GM12878 (cell line): ENCODE data around the gene IFNAR1. TPM values are rescaled to one million over a fixed set of nuclear protein-coding genes. Genes with fewer than 3 reads are reported as not detected.

ENCODE experiments used
- ATAC-seq: fragments of 200-7000 bp; cut with Tn5 transposase; 3 replicates; pipeline ENCODE4 v1.9.1; 2020; ENCODE audit warnings: mild to moderate bottlenecking, moderate library complexity
- BruUV-seq: library from RNA; stranded (reverse); fragments of 400-500 nt; replicated peaks from 2 replicates; lab custom pipeline; 2021; lab: Mats Ljungman, UMichigan
- CTCF ChIA-PET: fragments of 300-600 bp; sonication (Branson Sonifier 250); formaldehyde crosslinking; extraction: SDS; loops from one replicate; lab custom pipeline; 2021; ENCODE audit warnings: inconsistent platforms; lab: Yijun Ruan, JAX
- POLR2A ChIA-PET: fragments of 350-600 bp; formaldehyde crosslinking; extraction: SDS; loops from one replicate; lab custom pipeline; 2021; ENCODE audit warnings: inconsistent platforms; lab: Charles Lee
- RAD21 ChIA-PET: fragments of 300-600 bp; sonication (Branson Sonifier 250); formaldehyde crosslinking; loops from one replicate; lab custom pipeline; 2023; ENCODE audit warnings: antibody characterized with exemption; ENCODE audit not compliant: unreplicated experiment; lab: Charles Lee
- SMC1A ChIA-PET: fragments of 300-600 bp; sonication (Branson Sonifier 250); formaldehyde crosslinking; loops from one replicate; lab custom pipeline; 2023; ENCODE audit not compliant: unreplicated experiment, uncharacterized antibody; lab: Charles Lee
- DNase-seq: peaks from one replicate; pipeline ENCODE4 v3.0.0-alpha.2; 2011; ENCODE audit warnings: low read depth, low spot score
- FAIRE-seq: peaks from 3 replicates; lab custom pipeline; 2011; peaks lifted over from hg19 to GRCh38; lab: Jason Lieb, UNC
- H2AFZ ChIP-seq: 2 replicates; pipeline ENCODE4 v1.6.0; 2011; ENCODE audit warnings: low read depth, low read length, control low read depth; ENCODE audit not compliant: control insufficient read depth
- H3K27ac ChIP-seq: 2 replicates; pipeline ENCODE4 v1.5.1; 2011; ENCODE audit warnings: control low read depth; ENCODE audit not compliant: control insufficient read depth, insufficient read depth
- H3K27me3 ChIP-seq, 2 experiments: replicated peaks in 1 of 2; 2 replicates each; pipeline versions ENCODE4 v1.6.0 to v1.6.1; 2011; ENCODE audit warnings: low read length in 1 of 2; ENCODE audit not compliant: control insufficient read depth in 2 of 2, insufficient read depth in 2 of 2
- H3K36me3 ChIP-seq, 2 experiments: 2 replicates each; pipeline ENCODE4 v1.5.1; 2011; ENCODE audit warnings: low read length in 1 of 2; ENCODE audit not compliant: control insufficient read depth in 2 of 2, insufficient read depth in 2 of 2
- H3K4me1 ChIP-seq: 2 replicates; pipeline ENCODE4 v1.6.1; 2011; ENCODE audit warnings: mild to moderate bottlenecking, low read length, moderate library complexity, mixed read lengths; ENCODE audit not compliant: control insufficient read depth, insufficient read depth
- H3K4me2 ChIP-seq: 2 replicates; pipeline ENCODE4 v1.6.0; 2011; ENCODE audit warnings: control low read depth; ENCODE audit not compliant: control insufficient read depth, insufficient read depth
- H3K4me3 ChIP-seq: fragments of 200-600 bp; sonication (generic); 2 replicates; pipeline ENCODE4 v1.5.1; 2016
- H3K79me2 ChIP-seq: 2 replicates; pipeline ENCODE4 v1.6.0; 2011; ENCODE audit warnings: low read length; ENCODE audit not compliant: control insufficient read depth, insufficient read depth
- H3K9ac ChIP-seq: 2 replicates; pipeline ENCODE4 v1.8.0; 2011; ENCODE audit warnings: low read length, control low read depth, mixed read lengths; ENCODE audit not compliant: control insufficient read depth, insufficient read depth
- H3K9me3 ChIP-seq: replicated peaks from 3 replicates; pipeline ENCODE4 v1.5.1; 2011; ENCODE audit warnings: mild to moderate bottlenecking, low read length; ENCODE audit not compliant: control insufficient read depth, insufficient read depth
- H4K20me1 ChIP-seq: 2 replicates; pipeline ENCODE4 v1.6.0; 2011; ENCODE audit not compliant: control insufficient read depth, insufficient read depth
- BCLAF1 ChIP-seq: fragments of 450-650 bp; IDR thresholded peaks from 2 replicates; pipeline ENCODE4 v1.6.1; 2017; ENCODE audit warnings: antibody characterized with exemption, mild to moderate bottlenecking, moderate library complexity
- BHLHE40 ChIP-seq, 2 experiments: fragments of 450-650 bp in 1 of 2; IDR thresholded peaks; 2 replicates each; pipeline ENCODE4 v1.6.1; 2011 to 2017; ENCODE audit warnings: low read depth in 2 of 2, borderline replicate concordance in 1 of 2, improper control_type of control experiment in 1 of 2, low read length in 1 of 2, mild to moderate bottlenecking in 1 of 2
- CEBPB ChIP-seq, 2 experiments: fragments of 150-350 bp in 1 of 2; IDR thresholded peaks; 2 replicates each; pipeline ENCODE4 v1.6.1; 2012 to 2014; ENCODE audit warnings: low read depth in 2 of 2, low read length in 2 of 2, borderline replicate concordance in 1 of 2, inconsistent platforms in 1 of 2
- CHD2 ChIP-seq: IDR thresholded peaks from 2 replicates; pipeline ENCODE4 v1.6.1; 2011; ENCODE audit warnings: low read depth, low read length, improper control_type of control experiment, borderline replicate concordance
- EP300 ChIP-seq, 2 experiments: fragments of 150-350 bp in 1 of 2; IDR thresholded peaks; 2 replicates each; pipeline ENCODE4 v1.6.1; 2011 to 2012; ENCODE audit warnings: low read depth in 2 of 2, low read length in 2 of 2, borderline replicate concordance in 1 of 2, improper control_type of control experiment in 1 of 2, inconsistent platforms in 1 of 2; ENCODE audit not compliant: control insufficient read depth in 1 of 2
- FOXM1 ChIP-seq: IDR thresholded peaks from 2 replicates; pipeline ENCODE4 v1.6.1; 2012; ENCODE audit warnings: low read depth, mild to moderate bottlenecking, inconsistent platforms, low read length, moderate library complexity
- JUND ChIP-seq: IDR thresholded peaks from 2 replicates; pipeline ENCODE4 v1.6.1; 2012; ENCODE audit warnings: low read depth, mild to moderate bottlenecking, low read length, improper control_type of control experiment, moderate library complexity
- KAT2A ChIP-seq: conservative IDR thresholded peaks from 2 replicates; pipeline ENCODE4 v1.6.1; 2011; ENCODE audit warnings: low read depth, low read length; ENCODE audit not compliant: control insufficient read depth
- KDM1A ChIP-seq: fragments of 200-600 bp; sonication (generic); IDR thresholded peaks from 2 replicates; pipeline ENCODE4 v1.6.1; 2016; ENCODE audit warnings: borderline replicate concordance
- SIX5 ChIP-seq: IDR thresholded peaks from 2 replicates; pipeline ENCODE4 v1.6.1; 2011; ENCODE audit warnings: mild to moderate bottlenecking, low read depth, low read length, moderate library complexity; ENCODE audit not compliant: severe bottlenecking
- SMAD1 ChIP-seq: fragments of 450-650 bp; IDR thresholded peaks from 2 replicates; pipeline ENCODE4 v1.6.1; 2018; ENCODE audit warnings: mild to moderate bottlenecking, low read depth; ENCODE audit not compliant: partially characterized antibody
- SMARCA5 ChIP-seq: fragments of 450-650 bp; IDR thresholded peaks from 2 replicates; pipeline ENCODE4 v1.6.1; 2017; ENCODE audit warnings: mild to moderate bottlenecking
- SPI1 ChIP-seq: IDR thresholded peaks from 2 replicates; pipeline ENCODE4 v1.6.1; 2011; ENCODE audit warnings: low read depth, mild to moderate bottlenecking, low read length, moderate library complexity, borderline replicate concordance; ENCODE audit not compliant: insufficient read depth
- TARDBP ChIP-seq: IDR thresholded peaks from 2 replicates; pipeline ENCODE4 v1.6.1; 2016; ENCODE audit warnings: borderline replicate concordance
- ZNF274 ChIP-seq: IDR thresholded peaks from one replicate; pipeline ENCODE4 v1.8.0; 2011; ENCODE audit not compliant: insufficient read length, insufficient read depth
- ZNF592 ChIP-seq: fragments of 450-650 bp; IDR thresholded peaks from 2 replicates; pipeline ENCODE4 v1.6.1; 2017; ENCODE audit warnings: mild to moderate bottlenecking, moderate library complexity
- WGBS: methylation state at CpG from one replicate; pipeline ENCODE4 v1.1.6; 2016; ENCODE audit warnings: low lambda C conversion rate; ENCODE audit not compliant: insufficient replicate concordance, insufficient coverage; ENCODE audit errors: missing lambda C conversion rate; 5-methylcytosine and 5-hydroxymethylcytosine counted together
- in situ Hi-C: fragments of 300-500 bp; cut with MboI; formaldehyde crosslinking; loops from 9 replicates; pipeline ENCODE4 v1.14.3; 2018; ENCODE audit warnings: mixed read lengths
- intact Hi-C: fragments of 100-400 bp; cut with micrococcal nuclease; formaldehyde crosslinking; loops from one replicate; pipeline ENCODE4 v1.14.2; 2022; ENCODE audit not compliant: unreplicated experiment
- polyA plus RNA-seq, 11 experiments: library from polyadenylated mRNA; depleted of rRNA in 4 of 11; unstranded in 6 of 11; stranded (reverse) in 5 of 11; fragments of >200 nt; fragmentation: Nextera tagmentation in 4 of 11; fragmentation: Illumina TruSeq in 1 of 11; extraction: Ambion mirVana in 4 of 11; extraction: Trizol in 1 of 11; gene quantifications; 1 replicate in 1 of 11; 2 replicates in 10 of 11; pipeline versions ENCODE4 v1.2.1 to v1.2.3, GENCODE V29; 2011 to 2016; ENCODE audit warnings: inconsistent platforms in 2 of 11, missing spikeins in 2 of 11, low read depth in 1 of 11
- total RNA-seq, 4 experiments: library from RNA; depleted of rRNA in 3 of 4; stranded (reverse); fragments of >200 nt in 3 of 4; fragmentation: Illumina TruSeq in 1 of 4; extraction: Trizol in 1 of 4; gene quantifications; 2 replicates each; pipeline versions ENCODE4 v1.2.1 to v1.2.3, GENCODE V29; 2013 to 2021

The IFNAR1 gene
- total and polyA plus RNA-seq, 10 of the 15 experiments (the other 5 are each of a cell fraction or from before 2014, with no cell fraction given), result 12.0 to 62.4 (median 24.6) TPM

GRCh38 chr21:33384841-33385331, 60.1 kb downstream of the IFNAR1 start:
- WGBS, result 97% methylated on average over 17 of the region's 17 CpGs
- no peaks in the 10 kb centered on the region; the same call in 2 of the 3 replicates for H3K9me3 ChIP-seq
- no peak for FAIRE-seq
- no peak overlapping the region for H3K4me3 ChIP-seq
- H2AFZ ChIP-seq, result peak overlapping the region; percentile 41; the same call in 1 of the 2 replicates
- peak; percentile 43 for ATAC-seq
- peak overlapping the region; percentile 95 for H3K27ac ChIP-seq
- SMC1A ChIA-PET, result interaction anchor here (1.0 to 6.8 kb wide), 24 partner anchors 9 to 187 kb away, joined by 3 to 72 read pairs (median 6); partner anchors contain the start of genes IFNAR1 and IFNGR2
- peaks cover 48% of the 10 kb centered on the region for H3K4me1 ChIP-seq
- no peaks in the 10 kb centered on the region for H3K79me2 ChIP-seq
- H3K4me2 ChIP-seq, result peak overlapping the region; percentile 46
- H3K9ac ChIP-seq, result peak overlapping the region; percentile 73; the same call in 1 of the 2 replicates
- BruUV-seq, result no TSS peak
- H3K36me3 ChIP-seq, result no peaks in the 10 kb centered on the region
- intact Hi-C loops (loop anchor here (5.0 kb wide), 1 partner anchor 118 kb away; the partner anchor contains the start of gene IL10RB), in situ Hi-C loops (loop anchor here (5.0 kb wide), 1 partner anchor 183 kb away; no protein-coding TSS in a partner anchor)
- no peaks in the 10 kb centered on the region for H3K27me3 ChIP-seq
- RAD21 ChIA-PET, result interaction anchor here (0.5 to 13.8 kb wide), 26 partner anchors 11 to 571 kb away, joined by 3 to 148 read pairs (median 4); partner anchors contain the start of genes IFNAR1 and TMEM50B
- no peaks in the 10 kb centered on the region for H4K20me1 ChIP-seq
- DNase-seq, result no peak
- CTCF ChIA-PET, result interaction anchor here (0.6 to 3.7 kb wide), 14 partner anchors 10 to 551 kb away, joined by 3 to 21 read pairs (median 4); partner anchors contain the start of gene IFNAR1
- POLR2A ChIA-PET, result interaction anchor here (0.6 to 4.1 kb wide), 11 partner anchors 12 to 180 kb away, joined by 3 to 36 read pairs (median 5); no protein-coding TSS in a partner anchor
- peak; percentile 86 to 90; a peak in 3 of 4 replicates for TF ChIP-seq EP300 (IDR thresholded peaks at IDR 0.05; ENCODE audit: borderline replicate concordance in 1 of 2, control insufficient read depth in 1 of 2, low read depth in 2 of 2, low read length in 2 of 2)
- TF ChIP-seq KDM1A, result no peak
- no peak for TF ChIP-seq CEBPB (IDR thresholded peaks at IDR 0.05; ENCODE audit: borderline replicate concordance in 1 of 2, low read depth in 2 of 2, low read length in 2 of 2)
- no peak for TF ChIP-seq SPI1
- TF ChIP-seq SIX5, result no peak
- no peak for TF ChIP-seq JUND
- TF ChIP-seq BCLAF1, result no peak
- TF ChIP-seq SMARCA5, result no peak; the same call in 1 of the 2 replicates
- no peak for TF ChIP-seq ZNF274
- peak; percentile 81 to 88 for TF ChIP-seq BHLHE40 (IDR thresholded peaks at IDR 0.05; ENCODE audit: borderline replicate concordance in 1 of 2, low read depth in 2 of 2, low read length in 1 of 2)
- TF ChIP-seq ZNF592, result no peak
- peak; percentile 44; the same call in 1 of the 2 replicates for TF ChIP-seq CHD2
- no peak for TF ChIP-seq TARDBP
- peak; percentile 36; the same call in 1 of the 2 replicates for TF ChIP-seq FOXM1
- TF ChIP-seq SMAD1, result peak; percentile 75
- TF ChIP-seq KAT2A, result no peak
